HG02884 (cell line): ENCODE results near the gene CLHC1.
"Not testable (repeated sequence)": the region's sequence is repeated elsewhere in the genome, so short reads cannot be mapped to it uniquely, and the experiment has no call there.

Source experiments
- ATAC-seq: cut with Tn5 transposase; IDR thresholded peaks from one replicate; pipeline ENCODE4 v1.9.1; 2021; ENCODE audit warnings: mild to moderate bottlenecking, moderate library complexity; ENCODE audit not compliant: unreplicated experiment

Gene CLHC1

GRCh38 chr2:55155206-55155605, 76.9 kb downstream of the CLHC1 start:
- no peak for ATAC-seq

- ATAC-seq: no peak
Observed at GRCh38 chr2:55154525-55155030, 77.5 kb downstream of the CLHC1 start.

GRCh38 chr2:55153584-55154299, 78.4 kb downstream of the CLHC1 start:
- ATAC-seq: no peak

GRCh38 chr2:55152475-55153412, 79.3 kb downstream of the CLHC1 start:
- no peak for ATAC-seq

GRCh38 chr2:55151733-55152433, 80.2 kb downstream of the CLHC1 start:
- ATAC-seq: no peak

- peak; percentile 68 for ATAC-seq
Observed at GRCh38 chr2:55150834-55151233, 81.3 kb downstream of the CLHC1 start.

GRCh38 chr2:55148269-55148668, 83.8 kb downstream of the CLHC1 start:
- ATAC-seq: no peak

- no peak for ATAC-seq
Observed at GRCh38 chr2:55147531-55147930, 84.6 kb downstream of the CLHC1 start.

GRCh38 chr2:55147041-55147440, 85.1 kb downstream of the CLHC1 start:
- ATAC-seq: no peak

GRCh38 chr2:55146263-55146662, 85.8 kb downstream of the CLHC1 start:
- no peak for ATAC-seq

GRCh38 chr2:55144922-55145820, 86.9 kb downstream of the CLHC1 start:
- no peak for ATAC-seq

GRCh38 chr2:55143706-55144105, 88.4 kb downstream of the CLHC1 start:
- not testable (repeated sequence) for ATAC-seq

- ATAC-seq: no peak
Observed at GRCh38 chr2:55142518-55142917, 89.6 kb downstream of the CLHC1 start.

GRCh38 chr2:55141572-55142413, 90.3 kb downstream of the CLHC1 start:
- no peak for ATAC-seq

- ATAC-seq: no peak
Observed at GRCh38 chr2:55140316-55141219, 91.5 kb downstream of the CLHC1 start.

GRCh38 chr2:55139305-55139704, 92.8 kb downstream of the CLHC1 start:
- ATAC-seq: no peak

GRCh38 chr2:55138882-55139229, 93.2 kb downstream of the CLHC1 start:
- no peak for ATAC-seq
